Measurements from ENCODE around the gene PALM.

DNA sequence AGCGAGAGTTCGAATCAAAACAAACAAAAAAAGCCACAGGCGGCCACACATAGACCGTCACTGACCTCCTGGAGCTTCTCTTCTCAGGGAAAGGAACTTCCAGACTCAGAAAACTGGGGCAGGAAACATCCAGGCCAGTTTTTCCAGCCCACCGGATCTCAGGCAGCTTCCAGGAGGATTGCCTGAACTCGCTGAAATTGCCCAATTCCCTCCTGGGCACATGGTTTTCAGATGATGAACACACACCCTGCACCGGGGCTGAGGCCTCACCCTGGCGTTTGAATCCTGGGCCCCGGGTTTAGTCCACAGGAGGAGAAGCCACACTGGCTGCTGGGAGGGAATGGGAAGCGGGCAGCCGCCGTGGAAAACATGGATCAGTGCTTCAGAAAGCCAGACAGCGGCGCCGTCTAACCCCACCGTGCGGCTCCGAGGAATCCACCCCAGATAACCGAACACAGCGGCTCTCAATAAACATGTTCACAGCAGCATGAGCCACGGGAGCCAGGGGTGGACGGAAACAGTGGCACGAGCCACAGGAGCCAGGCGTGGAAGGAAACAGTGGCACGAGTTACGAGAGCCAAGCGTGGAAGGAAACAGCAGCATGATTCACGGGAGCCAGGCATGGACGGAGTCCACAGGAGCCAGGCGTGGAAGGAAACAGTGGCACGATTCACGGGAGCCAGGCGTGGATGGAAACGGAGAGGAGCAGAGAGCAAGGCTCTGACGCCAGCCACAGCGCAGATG is 70.3 kb downstream of the PALM start:
- TF ChIP-seq, protein P1, sequence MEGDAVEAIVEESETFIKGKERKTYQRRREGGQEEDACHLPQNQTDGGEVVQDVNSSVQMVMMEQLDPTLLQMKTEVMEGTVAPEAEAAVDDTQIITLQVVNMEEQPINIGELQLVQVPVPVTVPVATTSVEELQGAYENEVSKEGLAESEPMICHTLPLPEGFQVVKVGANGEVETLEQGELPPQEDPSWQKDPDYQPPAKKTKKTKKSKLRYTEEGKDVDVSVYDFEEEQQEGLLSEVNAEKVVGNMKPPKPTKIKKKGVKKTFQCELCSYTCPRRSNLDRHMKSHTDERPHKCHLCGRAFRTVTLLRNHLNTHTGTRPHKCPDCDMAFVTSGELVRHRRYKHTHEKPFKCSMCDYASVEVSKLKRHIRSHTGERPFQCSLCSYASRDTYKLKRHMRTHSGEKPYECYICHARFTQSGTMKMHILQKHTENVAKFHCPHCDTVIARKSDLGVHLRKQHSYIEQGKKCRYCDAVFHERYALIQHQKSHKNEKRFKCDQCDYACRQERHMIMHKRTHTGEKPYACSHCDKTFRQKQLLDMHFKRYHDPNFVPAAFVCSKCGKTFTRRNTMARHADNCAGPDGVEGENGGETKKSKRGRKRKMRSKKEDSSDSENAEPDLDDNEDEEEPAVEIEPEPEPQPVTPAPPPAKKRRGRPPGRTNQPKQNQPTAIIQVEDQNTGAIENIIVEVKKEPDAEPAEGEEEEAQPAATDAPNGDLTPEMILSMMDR (IDR thresholded peaks at IDR 0.05) = no peak
- TF ChIP-seq, protein P2, sequence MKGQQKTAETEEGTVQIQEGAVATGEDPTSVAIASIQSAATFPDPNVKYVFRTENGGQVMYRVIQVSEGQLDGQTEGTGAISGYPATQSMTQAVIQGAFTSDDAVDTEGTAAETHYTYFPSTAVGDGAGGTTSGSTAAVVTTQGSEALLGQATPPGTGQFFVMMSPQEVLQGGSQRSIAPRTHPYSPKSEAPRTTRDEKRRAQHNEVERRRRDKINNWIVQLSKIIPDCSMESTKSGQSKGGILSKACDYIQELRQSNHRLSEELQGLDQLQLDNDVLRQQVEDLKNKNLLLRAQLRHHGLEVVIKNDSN (CRISPR knock-in tag; IDR thresholded peaks at IDR 0.05) = no peak

Measured in WTC11 (cell line).